Sigmoid colon (tissue), 4 donors: Measurements from ENCODE around the gene EIPR1.

Experiments
- POLR2A ChIP-seq, 2 donors: fragments of 450-650 bp; IDR thresholded peaks; one replicate each; pipeline ENCODE4 v1.6.1; 2016; ENCODE audit warnings: antibody characterized with exemption in 2 of 2, mild to moderate bottlenecking in 2 of 2, moderate library complexity in 2 of 2
- POLR2AphosphoS5 ChIP-seq, 4 donors: sonication (generic); formaldehyde crosslinking; IDR thresholded peaks; one replicate each; pipeline ENCODE4 v1.6.1; 2017; ENCODE audit warnings: antibody characterized with exemption in 4 of 4
- TF ChIP-seq, protein P1 (sequence below), 4 experiments: fragments of 450-650 bp in 3 of 4; fragments of 200-600 bp in 1 of 4; IDR thresholded peaks; one replicate each; pipeline ENCODE4 v1.5.1; 2016 to 2019; ENCODE audit warnings: antibody characterized with exemption in 4 of 4, mild to moderate bottlenecking in 3 of 4, moderate library complexity in 2 of 4

DNA sequence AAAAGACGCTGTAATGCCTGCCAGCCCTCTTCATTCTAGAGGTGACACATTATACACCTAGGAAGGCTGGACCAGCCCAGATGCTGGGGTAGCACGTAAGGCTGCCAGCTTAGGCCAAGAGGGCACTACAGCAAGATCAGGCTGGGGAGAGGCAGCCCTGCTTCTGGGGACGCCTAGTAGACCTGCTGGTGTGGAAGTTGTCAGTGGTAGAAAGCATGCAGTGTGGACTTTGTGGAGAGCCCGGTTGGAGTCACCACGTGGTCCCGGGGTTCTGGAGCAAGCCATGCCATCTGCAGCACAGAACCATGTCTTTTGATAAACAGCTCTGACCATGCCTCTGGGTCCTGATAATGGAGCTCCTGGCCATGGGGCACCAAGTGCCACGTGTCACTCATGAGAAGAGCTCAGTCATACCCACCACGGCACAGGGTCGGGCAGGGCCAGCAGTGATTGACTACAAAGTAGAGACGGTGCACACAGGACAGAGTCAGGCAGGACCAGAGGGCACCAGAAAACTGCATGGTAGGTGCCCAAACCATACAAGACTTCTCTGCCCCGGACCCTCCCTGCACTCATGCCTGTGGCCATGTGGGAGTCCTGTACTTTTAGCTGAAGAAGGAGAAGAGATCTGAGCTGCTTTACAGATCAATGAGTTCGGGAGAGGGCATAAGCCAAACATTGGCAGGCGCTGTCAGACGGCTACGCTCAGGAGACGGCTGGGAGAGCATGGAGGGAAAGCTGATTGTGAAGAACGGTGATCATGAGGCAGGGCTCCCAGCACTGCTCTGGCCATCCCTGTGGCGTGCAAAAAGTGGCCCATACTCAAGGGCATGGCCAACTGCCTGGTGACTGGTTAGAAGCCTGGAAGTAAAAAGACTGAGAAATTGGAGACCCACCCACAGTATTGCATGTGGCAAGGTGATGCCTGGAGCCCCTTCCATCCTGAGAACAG lies 114.9 kb downstream of the EIPR1 start:
- TF ChIP-seq, protein P1, sequence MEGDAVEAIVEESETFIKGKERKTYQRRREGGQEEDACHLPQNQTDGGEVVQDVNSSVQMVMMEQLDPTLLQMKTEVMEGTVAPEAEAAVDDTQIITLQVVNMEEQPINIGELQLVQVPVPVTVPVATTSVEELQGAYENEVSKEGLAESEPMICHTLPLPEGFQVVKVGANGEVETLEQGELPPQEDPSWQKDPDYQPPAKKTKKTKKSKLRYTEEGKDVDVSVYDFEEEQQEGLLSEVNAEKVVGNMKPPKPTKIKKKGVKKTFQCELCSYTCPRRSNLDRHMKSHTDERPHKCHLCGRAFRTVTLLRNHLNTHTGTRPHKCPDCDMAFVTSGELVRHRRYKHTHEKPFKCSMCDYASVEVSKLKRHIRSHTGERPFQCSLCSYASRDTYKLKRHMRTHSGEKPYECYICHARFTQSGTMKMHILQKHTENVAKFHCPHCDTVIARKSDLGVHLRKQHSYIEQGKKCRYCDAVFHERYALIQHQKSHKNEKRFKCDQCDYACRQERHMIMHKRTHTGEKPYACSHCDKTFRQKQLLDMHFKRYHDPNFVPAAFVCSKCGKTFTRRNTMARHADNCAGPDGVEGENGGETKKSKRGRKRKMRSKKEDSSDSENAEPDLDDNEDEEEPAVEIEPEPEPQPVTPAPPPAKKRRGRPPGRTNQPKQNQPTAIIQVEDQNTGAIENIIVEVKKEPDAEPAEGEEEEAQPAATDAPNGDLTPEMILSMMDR (IDR thresholded peaks at IDR 0.05) = no peak
- TF ChIP-seq POLR2A (IDR thresholded peaks at IDR 0.05) (no peak), POLR2AphosphoS5 (IDR thresholded peaks at IDR 0.05) (no peak)
